K562 (cell line): ENCODE measurements around the gene TEAD3. TPM values are rescaled to one million over a fixed set of nuclear protein-coding genes. Genes with fewer than 3 reads are reported as not detected.
A peak's percentile ranks its signal among the peaks of the same experiment; 100 is the strongest.

Experiments
- ARHGAP35 ChIP-seq: fragments of 450-650 bp; IDR thresholded peaks from 2 replicates; pipeline ENCODE4 v1.6.1; 2018; ENCODE audit not compliant: partially characterized antibody
- DMBX1 ChIP-seq: fragments of 250-450 bp; sonication (Bioruptor Pico); IDR thresholded peaks from 2 replicates; pipeline ENCODE4 v1.8.0; 2022; ENCODE audit warnings: inconsistent platforms, mild to moderate bottlenecking, moderate library complexity, borderline replicate concordance
- E2F3 ChIP-seq: fragments of 250-450 bp; sonication (Bioruptor Pico); IDR thresholded peaks from 2 replicates; pipeline ENCODE4 v1.4.0; 2020; ENCODE audit warnings: mild to moderate bottlenecking
- HIVEP1 ChIP-seq: fragments of 250-450 bp; sonication (Bioruptor Pico); IDR thresholded peaks from 2 replicates; pipeline ENCODE4 v1.4.0; 2020; ENCODE audit warnings: mild to moderate bottlenecking
- MEIS2 ChIP-seq: fragments of 450-650 bp; IDR thresholded peaks from 2 replicates; pipeline ENCODE4 v1.6.1; 2014; ENCODE audit warnings: mild to moderate bottlenecking; ENCODE audit not compliant: partially characterized antibody
- MNT ChIP-seq, 2 experiments: fragments of 450-650 bp; conservative IDR thresholded peaks; 2 replicates each; pipeline ENCODE4 v1.6.1; 2017; ENCODE audit warnings: mild to moderate bottlenecking in 2 of 2, moderate library complexity in 2 of 2
- NELFE ChIP-seq: IDR thresholded peaks from 2 replicates; pipeline ENCODE4 v1.6.1; 2011; ENCODE audit warnings: mild to moderate bottlenecking; ENCODE audit not compliant: insufficient read depth, insufficient read length
- NFIC ChIP-seq: fragments of 450-650 bp; IDR thresholded peaks from 2 replicates; pipeline ENCODE4 v1.6.1; 2017; ENCODE audit warnings: mild to moderate bottlenecking, inconsistent platforms
- RBM17 ChIP-seq: fragments of 200-400 bp; formaldehyde crosslinking; IDR thresholded peaks from 2 replicates; pipeline ENCODE4 v1.6.1; 2017; ENCODE audit warnings: low read depth, mild to moderate bottlenecking, low read length, borderline replicate concordance
- SAFB2 ChIP-seq: fragments of 200-400 bp; formaldehyde crosslinking; IDR thresholded peaks from 2 replicates; pipeline ENCODE4 v1.6.1; 2018; ENCODE audit warnings: borderline replicate concordance, low read length, low read depth, moderate library complexity; ENCODE audit not compliant: severe bottlenecking
- SIX5 ChIP-seq, 2 experiments: IDR thresholded peaks; 2 replicates each; pipeline ENCODE4 v1.6.1; 2011; ENCODE audit warnings: low read length in 2 of 2, borderline replicate concordance in 1 of 2, low read depth in 1 of 2, mild to moderate bottlenecking in 1 of 2, moderate library complexity in 1 of 2; ENCODE audit not compliant: insufficient read depth in 1 of 2
- SMAD4 ChIP-seq: fragments of 250-450 bp; sonication (Bioruptor Pico); conservative IDR thresholded peaks from 2 replicates; pipeline ENCODE4 v1.8.0; 2021; ENCODE audit warnings: inconsistent platforms, mild to moderate bottlenecking, moderate library complexity
- SMARCA5 ChIP-seq: fragments of 450-650 bp; IDR thresholded peaks from 2 replicates; pipeline ENCODE4 v1.6.1; 2016
- SREBF1 ChIP-seq: fragments of 150-350 bp; IDR thresholded peaks from 2 replicates; pipeline ENCODE4 v1.6.1; 2014; ENCODE audit warnings: antibody characterized with exemption, low read depth, low read length, borderline replicate concordance
- TAF15 ChIP-seq: fragments of 200-400 bp; formaldehyde crosslinking; IDR thresholded peaks from 2 replicates; pipeline ENCODE4 v1.6.1; 2017; ENCODE audit warnings: mild to moderate bottlenecking, low read depth, low read length, moderate library complexity
- TCF7 ChIP-seq: sonication (generic); IDR thresholded peaks from 2 replicates; pipeline ENCODE4 v1.6.1; 2016; ENCODE audit warnings: antibody characterized with exemption, borderline replicate concordance
- VEZF1 ChIP-seq: fragments of 200-800 bp; sonication (Bioruptor generic); IDR thresholded peaks from 2 replicates; pipeline ENCODE4 v1.6.1; 2017; ENCODE audit warnings: missing genetic modification characterization, missing compliant biosample characterization
- ZSCAN29 ChIP-seq: fragments of 450-650 bp; IDR thresholded peaks from 2 replicates; pipeline ENCODE4 v1.6.1; 2017
- polyA plus RNA-seq, 8 experiments: library from polyadenylated mRNA; depleted of rRNA in 4 of 8; stranded (reverse) in 5 of 8; unstranded in 3 of 8; fragments of >200 nt; fragmentation: Nextera tagmentation in 2 of 8; fragmentation: Illumina TruSeq in 1 of 8; extraction: Ambion mirVana in 2 of 8; extraction: Trizol in 1 of 8; gene quantifications; 2 replicates each; pipeline versions ENCODE4 v1.2.1 to v1.2.3, GENCODE V29; 2011 to 2014; ENCODE audit warnings: inconsistent platforms in 1 of 8, missing spikeins in 1 of 8
- total RNA-seq, 7 experiments: library from RNA; depleted of rRNA in 6 of 7; stranded (reverse); fragments of >200 nt in 6 of 7; fragmentation: Illumina TruSeq in 2 of 7; extraction: Trizol in 2 of 7; gene quantifications; 2 replicates each; pipeline versions ENCODE4 v1.2.1 to v1.2.3, GENCODE V29; 2011 to 2021; ENCODE audit warnings: low replicate concordance in 1 of 7
- TF ChIP-seq, protein P1 (sequence below): IDR thresholded peaks from 2 replicates; pipeline ENCODE4 v1.6.1; 2011; ENCODE audit not compliant: insufficient read length; ENCODE audit errors: extremely low read depth
- TF ChIP-seq, protein P2 (sequence below): sonication (generic); formaldehyde crosslinking; IDR thresholded peaks from 2 replicates; pipeline ENCODE4 v1.8.1; 2023; ENCODE audit warnings: mild to moderate bottlenecking, missing genetic modification reagents

The TEAD3 gene
- total and polyA plus RNA-seq, 9 of the 15 experiments (the other 6 are each of a cell fraction or from before 2014, with no cell fraction given): 0.63 to 13.2 (median 3.3) TPM

GRCh38 chr6:35470663-35471120 lies 26.2 kb downstream of the TEAD3 start (continued):
- no peak for TF ChIP-seq RBM17
- no peak for TF ChIP-seq SREBF1
- no peak for TF ChIP-seq TCF7
- no peak for TF ChIP-seq SIX5 (IDR thresholded peaks at IDR 0.05; ENCODE audit: borderline replicate concordance in 1 of 2, insufficient read depth in 1 of 2, low read depth in 1 of 2, low read length in 2 of 2)
- no peak for TF ChIP-seq HIVEP1 (CRISPR knock-in tag)
- TF ChIP-seq MNT (conservative IDR thresholded peaks at IDR 0.05): peak in 1 of 2 experiments; percentile 21; a peak in 1 of 4 replicates
- TF ChIP-seq VEZF1 (CRISPR knock-in tag): no peak
- TF ChIP-seq NFIC: no peak
- TF ChIP-seq DMBX1: no peak
- no peak for TF ChIP-seq NELFE
- TF ChIP-seq, protein P1, sequence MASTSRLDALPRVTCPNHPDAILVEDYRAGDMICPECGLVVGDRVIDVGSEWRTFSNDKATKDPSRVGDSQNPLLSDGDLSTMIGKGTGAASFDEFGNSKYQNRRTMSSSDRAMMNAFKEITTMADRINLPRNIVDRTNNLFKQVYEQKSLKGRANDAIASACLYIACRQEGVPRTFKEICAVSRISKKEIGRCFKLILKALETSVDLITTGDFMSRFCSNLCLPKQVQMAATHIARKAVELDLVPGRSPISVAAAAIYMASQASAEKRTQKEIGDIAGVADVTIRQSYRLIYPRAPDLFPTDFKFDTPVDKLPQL: no peak
- no peak for TF ChIP-seq ARHGAP35
- no peak for TF ChIP-seq ZSCAN29
- peak; percentile 19 for TF ChIP-seq MEIS2
- no peak for TF ChIP-seq SMAD4
- TF ChIP-seq SMARCA5: no peak
- TF ChIP-seq SAFB2: no peak
- no peak for TF ChIP-seq TAF15
- no peak for TF ChIP-seq E2F3
- TF ChIP-seq, protein P2, sequence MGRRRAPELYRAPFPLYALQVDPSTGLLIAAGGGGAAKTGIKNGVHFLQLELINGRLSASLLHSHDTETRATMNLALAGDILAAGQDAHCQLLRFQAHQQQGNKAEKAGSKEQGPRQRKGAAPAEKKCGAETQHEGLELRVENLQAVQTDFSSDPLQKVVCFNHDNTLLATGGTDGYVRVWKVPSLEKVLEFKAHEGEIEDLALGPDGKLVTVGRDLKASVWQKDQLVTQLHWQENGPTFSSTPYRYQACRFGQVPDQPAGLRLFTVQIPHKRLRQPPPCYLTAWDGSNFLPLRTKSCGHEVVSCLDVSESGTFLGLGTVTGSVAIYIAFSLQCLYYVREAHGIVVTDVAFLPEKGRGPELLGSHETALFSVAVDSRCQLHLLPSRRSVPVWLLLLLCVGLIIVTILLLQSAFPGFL (CRISPR knock-in tag): no peak
